HG03135 (cell line): ENCODE results near the gene CEACAM16.

Experiments
- ATAC-seq: cut with Tn5 transposase; IDR thresholded peaks from one replicate; pipeline ENCODE4 v1.9.1; 2021; ENCODE audit warnings: mild to moderate bottlenecking, moderate library complexity; ENCODE audit not compliant: unreplicated experiment

Gene CEACAM16

GRCh38 chr19:44758596-44758995, 59.6 kb downstream of the CEACAM16 start:
- no peak for ATAC-seq

GRCh38 chr19:44759083-44759804, 60.3 kb downstream of the CEACAM16 start:
- ATAC-seq: no peak
